ENCODE results near the gene SPATS2L. TPM values are rescaled to one million over a fixed set of nuclear protein-coding genes. Genes with fewer than 3 reads are reported as not detected.

The SPATS2L gene
- polyA plus RNA-seq, 1 experiment, result 243 TPM

DNA sequence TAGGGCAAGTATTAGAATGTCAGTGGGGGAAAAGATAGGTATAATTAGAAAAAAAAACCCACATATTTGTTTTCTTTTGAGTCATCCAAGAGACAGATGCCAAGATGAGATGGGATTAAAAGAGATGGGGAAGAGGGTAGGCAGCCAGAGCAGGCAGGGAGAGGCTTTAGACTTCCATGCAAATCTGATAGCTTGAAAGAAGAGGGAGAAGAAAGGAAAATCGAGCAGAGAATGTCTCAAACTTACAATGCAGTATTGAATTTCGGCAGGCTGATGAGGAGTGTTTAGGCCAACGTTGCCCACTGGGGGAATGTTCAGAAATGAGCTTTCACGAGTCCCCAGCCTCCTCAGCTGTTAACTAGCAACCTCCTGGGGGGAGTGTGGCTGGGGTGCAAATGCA, 91.3 kb downstream of the SPATS2L start:
- H3K36me3 ChIP-seq (ENCODE audit: control insufficient read depth, insufficient read depth, low read length), result peaks cover 2% of the 10 kb centered on the region; the same call in 1 of the 2 replicates
- ChIA-PET POLR2A (no interaction called here), CTCF (interaction anchor here (0.7 to 1.1 kb wide), 2 partner anchors 34 to 154 kb away, joined by 3 read pairs; no protein-coding TSS in a partner anchor)
- no peak for DNase-seq (ENCODE audit: low read depth)
- H3K27me3 ChIP-seq (ENCODE audit: control insufficient read depth, insufficient read depth, low read length), result no peaks in the 10 kb centered on the region
- TF ChIP-seq, protein P1, sequence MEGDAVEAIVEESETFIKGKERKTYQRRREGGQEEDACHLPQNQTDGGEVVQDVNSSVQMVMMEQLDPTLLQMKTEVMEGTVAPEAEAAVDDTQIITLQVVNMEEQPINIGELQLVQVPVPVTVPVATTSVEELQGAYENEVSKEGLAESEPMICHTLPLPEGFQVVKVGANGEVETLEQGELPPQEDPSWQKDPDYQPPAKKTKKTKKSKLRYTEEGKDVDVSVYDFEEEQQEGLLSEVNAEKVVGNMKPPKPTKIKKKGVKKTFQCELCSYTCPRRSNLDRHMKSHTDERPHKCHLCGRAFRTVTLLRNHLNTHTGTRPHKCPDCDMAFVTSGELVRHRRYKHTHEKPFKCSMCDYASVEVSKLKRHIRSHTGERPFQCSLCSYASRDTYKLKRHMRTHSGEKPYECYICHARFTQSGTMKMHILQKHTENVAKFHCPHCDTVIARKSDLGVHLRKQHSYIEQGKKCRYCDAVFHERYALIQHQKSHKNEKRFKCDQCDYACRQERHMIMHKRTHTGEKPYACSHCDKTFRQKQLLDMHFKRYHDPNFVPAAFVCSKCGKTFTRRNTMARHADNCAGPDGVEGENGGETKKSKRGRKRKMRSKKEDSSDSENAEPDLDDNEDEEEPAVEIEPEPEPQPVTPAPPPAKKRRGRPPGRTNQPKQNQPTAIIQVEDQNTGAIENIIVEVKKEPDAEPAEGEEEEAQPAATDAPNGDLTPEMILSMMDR (IDR thresholded peaks at IDR 0.05; ENCODE audit: insufficient read depth, low read depth, low read length), result no peak
- H3K4me3 ChIP-seq (ENCODE audit: low read depth, low read length), result no peak overlapping the region

DNA sequence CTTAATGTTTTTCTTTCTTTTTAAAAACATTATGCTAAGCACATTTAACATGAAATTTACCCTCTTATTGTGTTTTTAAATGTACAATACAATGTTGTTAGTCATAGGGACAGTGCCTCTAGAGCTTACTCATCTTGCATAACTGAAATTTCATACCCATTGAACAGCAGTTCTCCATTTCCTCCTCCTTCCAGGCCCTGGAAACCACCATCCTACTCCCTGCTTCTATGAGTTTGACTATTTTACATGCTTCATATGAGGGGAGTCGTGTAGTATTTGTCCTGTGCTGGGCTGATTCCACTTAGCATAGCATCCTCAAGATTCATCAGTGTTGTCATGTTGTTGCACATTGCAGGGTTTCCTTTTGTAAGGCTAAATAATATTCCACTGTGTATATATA, 92.6 kb downstream of the SPATS2L start:
- Histone ChIP-seq H3K27me3 (ENCODE audit: control insufficient read depth, insufficient read depth, low read length) (no peaks in the 10 kb centered on the region), H3K36me3 (ENCODE audit: control insufficient read depth, insufficient read depth, low read length) (peaks cover 2% of the 10 kb centered on the region; the same call in 1 of the 2 replicates), H3K4me3 (ENCODE audit: low read depth, low read length) (no peak overlapping the region)
- POLR2A ChIA-PET, result no interaction called here
- TF ChIP-seq, protein P1 (IDR thresholded peaks at IDR 0.05; ENCODE audit: insufficient read depth, low read depth, low read length), result no peak
- CTCF ChIA-PET, result interaction anchor here (0.9 kb wide), 1 partner anchor 15 kb away, joined by 4 read pairs; no protein-coding TSS in a partner anchor
- DNase-seq (ENCODE audit: low read depth), result no peak

DNA sequence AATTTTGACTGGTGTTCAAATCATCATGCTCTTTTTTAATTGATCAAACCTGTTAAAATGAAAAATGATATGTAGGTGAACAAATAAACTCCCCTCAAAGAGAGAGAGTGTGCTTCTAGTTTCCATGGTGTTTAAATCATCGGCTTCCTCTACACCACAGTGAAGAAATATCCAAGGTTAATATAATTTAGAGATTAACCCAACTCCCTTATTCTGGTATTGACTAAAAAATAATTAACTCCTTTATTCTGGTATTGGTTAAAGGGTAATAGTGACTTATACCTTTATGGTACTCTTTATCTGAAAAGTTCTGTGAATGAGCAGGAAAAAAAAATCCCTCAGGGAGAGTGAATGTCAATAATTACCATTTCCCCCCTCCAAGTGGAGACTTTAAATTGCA, 93.1 kb downstream of the SPATS2L start:
- TF ChIP-seq, protein P1 (IDR thresholded peaks at IDR 0.05; ENCODE audit: insufficient read depth, low read depth, low read length), result no peak
- no peak overlapping the region for H3K4me3 ChIP-seq (ENCODE audit: low read depth, low read length)
- ChIA-PET POLR2A (no interaction called here), CTCF (no interaction called here)
- DNase-seq (ENCODE audit: low read depth), result no peak
- H3K27me3 ChIP-seq (ENCODE audit: control insufficient read depth, insufficient read depth, low read length), result no peaks in the 10 kb centered on the region
- peaks cover 2% of the 10 kb centered on the region; the same call in 1 of the 2 replicates for H3K36me3 ChIP-seq (ENCODE audit: control insufficient read depth, insufficient read depth, low read length)

DNA sequence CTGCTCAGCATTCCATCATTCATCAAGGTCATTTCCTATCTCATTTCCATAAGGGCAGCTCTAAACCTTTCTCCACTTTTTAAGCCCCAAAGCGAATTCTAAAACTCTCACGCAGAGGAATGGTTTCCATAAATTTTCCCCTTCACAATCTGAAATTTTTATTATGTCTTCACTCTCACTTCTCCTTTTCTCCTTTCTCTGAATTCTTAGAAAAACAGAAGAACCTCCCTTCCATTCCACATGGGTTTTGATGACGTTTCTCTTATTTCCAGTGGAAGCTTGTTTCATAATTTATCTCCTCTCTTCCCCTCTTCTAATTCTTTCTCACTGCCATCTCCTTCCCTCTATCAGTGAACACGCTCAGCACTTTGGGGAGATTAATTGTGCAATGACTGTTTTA, 97.3 kb downstream of the SPATS2L start:
- DNase-seq (ENCODE audit: low read depth), result no peak
- Histone ChIP-seq H3K4me3 (ENCODE audit: low read depth, low read length) (no peak overlapping the region), H3K36me3 (ENCODE audit: control insufficient read depth, insufficient read depth, low read length) (peaks cover 2% of the 10 kb centered on the region; the same call in 1 of the 2 replicates), H3K27me3 (ENCODE audit: control insufficient read depth, insufficient read depth, low read length) (no peaks in the 10 kb centered on the region)
- ChIA-PET POLR2A (no interaction called here), CTCF (interaction anchor here (1.5 kb wide), 1 partner anchor 245 kb away, joined by 4 read pairs; no protein-coding TSS in a partner anchor)
- TF ChIP-seq, protein P1 (IDR thresholded peaks at IDR 0.05; ENCODE audit: insufficient read depth, low read depth, low read length), result no peak

DNA sequence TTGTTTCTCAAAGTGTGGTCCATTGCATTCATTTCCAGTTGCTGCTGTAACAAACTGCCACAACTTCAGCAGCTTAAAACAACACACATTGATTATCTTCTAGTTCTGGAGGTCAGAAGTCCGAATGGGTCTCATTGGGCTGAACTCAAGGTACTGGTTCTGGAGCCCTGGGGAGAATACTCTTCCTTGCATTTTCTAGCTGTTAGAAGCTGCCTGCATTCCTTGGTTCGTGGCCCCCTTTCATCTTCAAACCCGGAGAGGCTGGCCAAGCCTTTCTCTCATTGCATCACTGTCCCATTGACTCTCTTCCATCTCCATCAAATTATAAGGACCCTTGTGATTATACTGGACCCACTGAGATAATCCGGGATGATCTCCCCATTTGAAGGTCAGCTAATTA, 98.1 kb downstream of the SPATS2L start:
- no peak for DNase-seq (ENCODE audit: low read depth)
- CTCF ChIA-PET, result interaction anchor here (1.5 kb wide), 1 partner anchor 246 kb away, joined by 4 read pairs; no protein-coding TSS in a partner anchor
- TF ChIP-seq, protein P1 (IDR thresholded peaks at IDR 0.05; ENCODE audit: insufficient read depth, low read depth, low read length), result no peak
- H3K36me3 ChIP-seq (ENCODE audit: control insufficient read depth, insufficient read depth, low read length), result peaks cover 2% of the 10 kb centered on the region; the same call in 1 of the 2 replicates
- POLR2A ChIA-PET, result no interaction called here
- H3K27me3 ChIP-seq (ENCODE audit: control insufficient read depth, insufficient read depth, low read length), result no peaks in the 10 kb centered on the region
- no peak overlapping the region for H3K4me3 ChIP-seq (ENCODE audit: low read depth, low read length)
